CD1c-positive myeloid dendritic cell (primary cell): Measurements from ENCODE around the gene LHPP.

Experiments used
- DNase-seq: peaks from one replicate; pipeline ENCODE4 v3.0.0-alpha.2; 2016; ENCODE audit errors: extremely low spot score

The LHPP gene

GRCh38 chr10:124643330-124644009, 181.8 kb downstream of the LHPP start:
- DNase-seq: no peak

- DNase-seq: no peak
Measured at GRCh38 chr10:124644236-124644635, 182.6 kb downstream of the LHPP start.

GRCh38 chr10:124644771-124645415, 183.3 kb downstream of the LHPP start:
- no peak for DNase-seq

- no peak for DNase-seq
Measured at GRCh38 chr10:124645467-124646095, 184.0 kb downstream of the LHPP start.

- peak; percentile 87 for DNase-seq
Measured at GRCh38 chr10:124646483-124647352, 185.1 kb downstream of the LHPP start.

GRCh38 chr10:124647421-124648130, 186.0 kb downstream of the LHPP start:
- DNase-seq: peak; percentile 94

- no peak for DNase-seq
Measured at GRCh38 chr10:124648131-124648475, 186.5 kb downstream of the LHPP start.

GRCh38 chr10:124648738-124649137, 187.1 kb downstream of the LHPP start:
- DNase-seq: peak; percentile 31

- no peak for DNase-seq
Measured at GRCh38 chr10:124649214-124649613, 187.6 kb downstream of the LHPP start.

- DNase-seq: no peak
Measured at GRCh38 chr10:124650263-124650662, 188.6 kb downstream of the LHPP start.

- peak; percentile 19 for DNase-seq
Measured at GRCh38 chr10:124650820-124651401, 189.3 kb downstream of the LHPP start.

- DNase-seq: no peak
Measured at GRCh38 chr10:124651402-124651891, 189.8 kb downstream of the LHPP start.

- no peak for DNase-seq
Measured at GRCh38 chr10:124652200-124652599, 190.6 kb downstream of the LHPP start.

- no peak for DNase-seq
Measured at GRCh38 chr10:124652701-124653100, 191.1 kb downstream of the LHPP start.

GRCh38 chr10:124653311-124653710, 191.7 kb downstream of the LHPP start:
- no peak for DNase-seq

- no peak for DNase-seq
Measured at GRCh38 chr10:124653811-124654651, 192.4 kb downstream of the LHPP start.

- no peak for DNase-seq
Measured at GRCh38 chr10:124654686-124655085, 193.1 kb downstream of the LHPP start.

- no peak for DNase-seq
Measured at GRCh38 chr10:124655191-124656112, 193.8 kb downstream of the LHPP start.

- no peak for DNase-seq
Measured at GRCh38 chr10:124656113-124656490, 194.5 kb downstream of the LHPP start.
